ENCODE results near the gene RIC3. TPM values are rescaled to one million over a fixed set of nuclear protein-coding genes. Genes with fewer than 3 reads are reported as not detected.

RIC3 gene
- polyA plus RNA-seq, 3 donors = 10.9 to 19.1 (median 17.3) TPM

Other genes starting within 250 kb of the RIC3 start
- not detected for gene OR10A6, start 237.8 kb downstream of the RIC3 start, polyA plus RNA-seq (ENCODE audit: insufficient read length in 3 of 3)
- under 1 TPM in 2 of 3 donors, not detected in 1; 0.06 to 0.13 TPM for gene OR10A3, start 227.3 kb downstream of the RIC3 start, polyA plus RNA-seq (ENCODE audit: insufficient read length in 3 of 3)
- not detected for gene NLRP10, start 203.6 kb downstream of the RIC3 start, polyA plus RNA-seq (ENCODE audit: insufficient read length in 3 of 3)
- gene EIF3F, start 181.7 kb downstream of the RIC3 start, polyA plus RNA-seq (ENCODE audit: insufficient read length in 3 of 3) = 100 to 1,000 TPM; 295 to 370 (median 310) TPM
- gene TUB, start 87.8 kb downstream of the RIC3 start, polyA plus RNA-seq (ENCODE audit: insufficient read length in 3 of 3) = 10 to 100 TPM; 24.7 to 26.2 (median 25.4) TPM
- gene LMO1, start 94.9 kb upstream of the RIC3 start, polyA plus RNA-seq (ENCODE audit: insufficient read length in 3 of 3) = under 1 TPM; 0.30 to 0.85 (median 0.74) TPM

Data from renal pelvis (tissue), 3 donors.